ENCODE data around the gene VAMP5. TPM values are rescaled to one million over a fixed set of nuclear protein-coding genes. Genes with fewer than 3 reads are reported as not detected.
"Not testable (repeated sequence)": the region's sequence is repeated elsewhere in the genome, so short reads cannot be mapped to it uniquely, and the experiment has no call there.

Gene VAMP5
- total RNA-seq, 1 donor from 2014 or later = 3.4 TPM

DNA sequence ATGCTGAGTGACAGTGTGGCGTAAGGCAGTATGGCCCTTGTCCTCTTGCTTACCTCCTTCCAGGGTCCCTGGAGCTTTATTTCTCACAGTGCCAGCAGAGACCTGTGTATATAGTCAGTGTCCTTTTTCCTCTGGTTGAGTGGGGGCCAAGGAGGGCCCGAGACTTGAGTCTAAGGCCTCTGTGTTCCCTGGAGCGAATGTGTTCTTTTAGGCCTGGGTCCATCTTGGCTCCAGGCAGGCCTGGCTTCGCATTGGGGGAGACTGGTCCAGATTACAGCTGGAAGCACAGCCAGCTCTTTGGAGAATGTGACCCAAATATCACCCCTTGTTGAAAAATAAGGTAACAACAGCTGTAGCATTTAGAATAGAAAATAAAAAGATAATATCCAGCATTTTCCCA is 5.0 kb downstream of the VAMP5 start:
- no peak for TF ChIP-seq CTCF (conservative IDR thresholded peaks at IDR 0.05)
- H3K4me3 Mint-ChIP-seq = no peak overlapping the region
- H3K9me3 Mint-ChIP-seq = no peaks in the 10 kb centered on the region
- no peaks in the 10 kb centered on the region for H3K36me3 Mint-ChIP-seq
- H3K4me1 Mint-ChIP-seq (ENCODE audit: unreplicated experiment) = peaks cover 38% of the 10 kb centered on the region
- H3K27me3 Mint-ChIP-seq = no peaks in the 10 kb centered on the region
- H3K27ac Mint-ChIP-seq = no peak overlapping the region
- no peak for DNase-seq (ENCODE audit: extremely low spot score, unreplicated experiment)

DNA sequence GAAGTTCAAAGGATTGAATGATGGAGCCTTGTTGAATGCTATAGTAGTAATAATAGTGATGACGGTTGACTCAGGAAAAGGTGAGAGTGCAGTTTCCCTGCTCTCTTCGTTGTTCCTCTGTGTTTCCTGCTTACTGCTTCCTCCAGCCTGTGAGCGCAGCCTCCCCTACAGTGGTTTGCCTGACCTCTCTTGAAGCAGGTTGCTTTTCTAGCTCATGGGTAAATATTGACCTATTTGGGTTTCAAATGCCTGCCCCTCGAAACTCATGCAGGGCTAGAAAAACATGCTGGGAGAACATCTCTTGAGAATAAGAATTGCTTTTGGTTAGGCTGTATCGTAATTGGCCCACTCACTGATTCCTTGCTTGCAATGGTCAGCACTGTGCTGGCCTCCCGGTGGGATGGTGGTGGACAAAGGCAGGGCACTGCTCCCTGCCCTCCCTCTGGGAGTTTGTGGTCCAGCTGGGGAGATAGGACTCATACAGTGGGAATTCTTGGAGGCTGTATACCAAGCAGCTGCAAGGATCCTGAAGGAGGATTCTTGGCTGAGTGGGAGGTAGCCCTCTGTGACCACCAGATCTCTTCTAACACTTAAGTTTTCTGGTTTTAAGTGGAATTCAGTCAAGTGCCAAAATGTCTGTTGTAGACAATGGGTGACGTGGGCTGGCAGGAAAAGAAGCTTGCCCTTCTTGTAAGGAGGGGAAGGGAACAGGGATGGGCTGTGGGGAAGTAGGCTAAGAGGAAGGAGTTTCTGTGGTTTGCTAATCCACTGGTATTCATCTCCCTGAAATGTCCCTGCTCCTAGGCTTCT is 6.0 kb downstream of the VAMP5 start:
- Mint-ChIP-seq H3K4me3 (peak overlapping the region; percentile 14), H3K27me3 (no peaks in the 10 kb centered on the region), H3K4me1 (ENCODE audit: unreplicated experiment) (peaks cover 40% of the 10 kb centered on the region), H3K36me3 (no peaks in the 10 kb centered on the region), H3K9me3 (no peaks in the 10 kb centered on the region), H3K27ac (peak overlapping the region; percentile 72)
- DNase-seq (ENCODE audit: extremely low spot score, unreplicated experiment) = no peak
- no peak for TF ChIP-seq CTCF (conservative IDR thresholded peaks at IDR 0.05)

DNA sequence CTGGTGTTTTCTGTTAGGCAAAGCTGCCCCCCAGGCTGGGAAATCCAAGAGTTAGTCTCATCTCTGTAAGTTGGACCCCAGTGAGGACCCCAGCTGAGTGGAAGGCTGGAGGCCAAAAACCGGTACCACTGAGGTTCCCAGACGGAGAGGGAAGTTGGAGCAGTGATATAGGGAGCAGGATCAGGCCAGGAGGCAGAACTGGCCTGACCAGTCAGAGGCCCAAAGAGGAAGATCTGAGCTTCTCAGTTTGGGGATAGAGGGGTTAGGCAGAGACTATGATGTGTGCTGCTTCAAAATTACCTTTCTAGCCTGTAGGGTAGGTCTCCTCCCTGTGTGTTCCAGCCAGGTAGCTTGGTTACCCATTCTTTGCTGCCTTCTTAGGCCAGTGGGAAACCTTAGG is 6.7 kb downstream of the VAMP5 start:
- no peaks in the 10 kb centered on the region for H3K9me3 Mint-ChIP-seq
- DNase-seq (ENCODE audit: extremely low spot score, unreplicated experiment) = no peak
- peaks cover 4% of the 10 kb centered on the region for H3K36me3 Mint-ChIP-seq
- peaks cover 36% of the 10 kb centered on the region for H3K4me1 Mint-ChIP-seq (ENCODE audit: unreplicated experiment)
- no peak for TF ChIP-seq CTCF (conservative IDR thresholded peaks at IDR 0.05)
- H3K27me3 Mint-ChIP-seq = no peaks in the 10 kb centered on the region
- peak overlapping the region; percentile 72 for H3K27ac Mint-ChIP-seq
- H3K4me3 Mint-ChIP-seq = peak overlapping the region; percentile 31

GRCh38 chr2:85591563-85591962 is 7.3 kb downstream of the VAMP5 start:
- DNase-seq (ENCODE audit: extremely low spot score, unreplicated experiment) = no peak
- Mint-ChIP-seq H3K36me3 (peaks cover 4% of the 10 kb centered on the region), H3K27ac (peak overlapping the region; percentile 72), H3K4me3 (no peak overlapping the region), H3K9me3 (no peaks in the 10 kb centered on the region), H3K4me1 (ENCODE audit: unreplicated experiment) (peaks cover 37% of the 10 kb centered on the region), H3K27me3 (no peaks in the 10 kb centered on the region)
- TF ChIP-seq CTCF (conservative IDR thresholded peaks at IDR 0.05) = no peak

DNA sequence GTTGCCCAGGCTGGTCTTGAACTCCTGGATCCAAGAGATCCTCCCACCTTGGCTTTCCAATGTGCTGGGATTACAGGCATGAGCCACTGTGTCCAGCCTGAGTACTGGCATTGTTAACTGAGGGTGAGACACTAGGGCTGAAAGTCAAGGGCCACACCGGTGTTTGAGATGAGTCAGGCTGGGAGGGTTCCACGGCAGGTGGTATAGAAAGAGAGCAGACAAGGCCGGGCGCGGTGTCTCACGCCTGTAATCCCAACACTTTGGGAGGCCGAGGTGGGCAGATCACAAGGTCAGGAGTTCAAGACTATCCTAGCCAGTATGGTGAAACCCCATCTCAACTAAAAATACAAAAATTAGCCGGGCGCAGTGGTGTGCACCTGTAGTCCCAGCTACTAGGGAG is 8.1 kb downstream of the VAMP5 start:
- H3K9me3 Mint-ChIP-seq; H3K27ac Mint-ChIP-seq; H3K36me3 Mint-ChIP-seq; H3K27me3 Mint-ChIP-seq; DNase-seq (ENCODE audit: extremely low spot score, unreplicated experiment): not testable (repeated sequence)
- H3K4me1 Mint-ChIP-seq (ENCODE audit: unreplicated experiment) = peaks cover 36% of the 10 kb centered on the region
- peak overlapping the region; percentile 55 for H3K4me3 Mint-ChIP-seq

DNA sequence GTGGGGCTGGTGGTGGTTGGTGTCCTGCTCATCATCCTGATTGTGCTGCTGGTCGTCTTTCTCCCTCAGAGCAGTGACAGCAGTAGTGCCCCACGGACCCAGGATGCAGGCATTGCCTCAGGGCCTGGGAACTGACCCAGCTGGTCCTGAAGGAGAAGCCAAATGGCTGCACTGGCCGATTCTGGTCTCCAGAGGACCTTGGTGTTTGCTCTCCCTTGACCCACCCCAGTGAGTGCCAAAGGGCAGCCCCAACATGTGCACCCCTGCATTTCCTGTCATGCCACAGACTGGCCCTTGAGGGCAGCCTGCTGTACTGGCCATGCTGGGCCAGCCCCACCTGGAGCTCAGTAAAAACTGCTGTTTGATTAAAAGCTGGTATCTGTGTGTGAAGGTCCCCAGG is 8.8 kb downstream of the VAMP5 start:
- Mint-ChIP-seq H3K4me3 (no peak overlapping the region), H3K27me3 (no peaks in the 10 kb centered on the region), H3K36me3 (peaks cover 4% of the 10 kb centered on the region), H3K9me3 (no peaks in the 10 kb centered on the region), H3K4me1 (ENCODE audit: unreplicated experiment) (peaks cover 31% of the 10 kb centered on the region), H3K27ac (no peak overlapping the region)
- no peak for TF ChIP-seq CTCF (conservative IDR thresholded peaks at IDR 0.05)
- DNase-seq (ENCODE audit: extremely low spot score, unreplicated experiment) = no peak
